Activated CD4-positive, alpha-beta T cell treated with anti-CD3 and anti-CD28 coated beads, Interleukin-2, amount 10 ng/mL, durations not matched to agents 7 days and 5 days (primary cell): ENCODE results near the gene RAB33A. TPM values are rescaled to one million over a fixed set of nuclear protein-coding genes. Genes with fewer than 3 reads are reported as not detected.
"Not testable (repeated sequence)": the region's sequence is repeated elsewhere in the genome, so short reads cannot be mapped to it uniquely, and the experiment has no call there.

Source experiments
- CTCF ChIA-PET: fragments of 350-600 bp; sonication (Branson Sonifier 250); formaldehyde crosslinking; loops from one replicate; lab custom pipeline; 2021; ENCODE audit warnings: antibody characterized with exemption; lab: Charles Lee
- POLR2A ChIA-PET: fragments of 350-600 bp; sonication (Branson Sonifier 250); formaldehyde crosslinking; loops from one replicate; lab custom pipeline; 2021; ENCODE audit warnings: antibody characterized with exemption; lab: Charles Lee
- DNase-seq: peaks from one replicate; pipeline ENCODE4 v3.0.0-alpha.2; 2020
- H3K27ac Mint-ChIP-seq: one replicate; pipeline ENCODE4 v1.8.0; 2021; ENCODE audit warnings: mild to moderate bottlenecking, moderate library complexity, mixed read lengths
- H3K27me3 Mint-ChIP-seq: one replicate; pipeline ENCODE4 v1.8.0; 2021; ENCODE audit warnings: mixed read lengths
- H3K36me3 Mint-ChIP-seq: one replicate; pipeline ENCODE4 v1.8.0; 2021; ENCODE audit warnings: low read depth, mixed read lengths
- H3K4me1 Mint-ChIP-seq: one replicate; pipeline ENCODE4 v1.8.0; 2021; ENCODE audit warnings: mixed read lengths
- H3K4me3 Mint-ChIP-seq: one replicate; pipeline ENCODE4 v1.8.0; 2021; ENCODE audit warnings: mild to moderate bottlenecking, moderate library complexity, mixed read lengths
- H3K9me3 Mint-ChIP-seq: one replicate; pipeline ENCODE4 v1.8.0; 2021; ENCODE audit warnings: mixed read lengths
- total RNA-seq, 2 experiments: library from RNA; stranded (reverse); gene quantifications; one replicate each; pipeline ENCODE4 v1.2.3, GENCODE V29; 2021

Gene RAB33A
- total RNA-seq, 2 experiments from 2014 or later: 20.8 to 21.2 TPM

DNA sequence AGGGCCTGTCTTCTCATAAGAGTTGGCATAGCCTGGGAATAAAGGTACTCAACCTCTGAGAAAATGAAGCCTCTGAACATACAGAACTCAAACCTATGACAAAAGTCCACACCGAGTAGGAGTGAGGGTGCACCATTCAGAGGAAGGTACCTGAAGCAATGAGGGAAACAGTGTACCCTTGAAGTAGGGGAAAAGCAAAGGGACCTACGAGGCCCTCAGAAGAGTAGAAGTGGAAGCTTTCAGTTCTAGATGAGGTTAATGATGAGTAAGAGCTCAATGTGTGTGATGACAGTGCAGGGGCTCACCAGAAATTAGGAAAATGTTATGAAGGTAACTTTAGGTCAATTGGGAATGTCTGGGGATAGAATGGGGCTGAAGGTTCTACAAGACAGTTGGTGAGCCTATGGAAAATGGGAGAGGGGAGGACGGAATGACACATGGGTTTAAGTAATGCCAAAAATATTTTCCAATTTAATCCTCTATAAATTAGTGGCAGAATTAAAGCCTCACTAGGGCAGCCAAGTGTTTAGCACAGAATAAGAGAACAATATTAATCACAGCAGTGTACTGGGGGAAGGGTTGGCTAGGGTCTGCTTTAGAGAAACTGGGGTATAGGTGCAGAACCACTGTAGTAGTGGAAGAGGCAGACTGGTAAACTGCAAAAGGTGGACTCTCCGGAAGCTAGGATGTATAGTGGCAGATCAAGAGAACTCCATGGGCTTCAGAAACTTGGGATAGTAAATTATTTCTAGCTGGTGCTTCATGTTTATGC is 39.8 kb downstream of the RAB33A start:
- POLR2A ChIA-PET: no interaction called here
- Mint-ChIP-seq H3K27me3 (no peaks in the 10 kb centered on the region), H3K4me3 (no peak overlapping the region), H3K4me1 (peaks cover 17% of the 10 kb centered on the region), H3K9me3 (no peaks in the 10 kb centered on the region), H3K36me3 (peaks cover 31% of the 10 kb centered on the region), H3K27ac (no peak overlapping the region)
- CTCF ChIA-PET: interaction anchor here (0.7 to 2.3 kb wide), 4 partner anchors 9 to 41 kb away, joined by 3 to 5 read pairs (median 3); no protein-coding TSS in a partner anchor
- DNase-seq: no peak

DNA sequence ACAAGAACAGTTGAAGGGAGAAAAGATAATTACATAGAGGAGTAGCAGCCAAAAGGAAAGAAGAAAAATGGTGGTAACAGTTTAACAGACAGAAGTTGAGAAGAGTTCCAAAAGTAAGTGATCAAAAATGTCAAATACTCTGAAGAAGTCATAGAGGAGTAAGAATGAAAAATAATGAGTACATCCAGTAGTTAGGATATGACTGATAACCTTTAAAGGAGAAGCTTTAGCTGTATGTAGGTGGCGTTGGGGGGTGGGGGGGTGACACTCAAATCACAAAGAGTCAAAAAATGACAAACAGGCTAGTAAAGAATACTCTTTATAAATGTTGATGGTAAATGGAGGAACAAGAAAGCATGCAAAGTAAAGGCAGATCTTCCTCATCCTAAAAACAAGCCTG is 40.6 kb downstream of the RAB33A start:
- DNase-seq: no peak
- peaks cover 17% of the 10 kb centered on the region for H3K4me1 Mint-ChIP-seq
- no peaks in the 10 kb centered on the region for H3K27me3 Mint-ChIP-seq
- POLR2A ChIA-PET: no interaction called here
- no peak overlapping the region for H3K27ac Mint-ChIP-seq
- no peaks in the 10 kb centered on the region for H3K9me3 Mint-ChIP-seq
- H3K36me3 Mint-ChIP-seq: peaks cover 36% of the 10 kb centered on the region
- no peak overlapping the region for H3K4me3 Mint-ChIP-seq
- CTCF ChIA-PET: interaction anchor here (0.7 to 2.3 kb wide), 3 partner anchors 8 to 42 kb away, joined by 3 to 5 read pairs (median 3); no protein-coding TSS in a partner anchor

DNA sequence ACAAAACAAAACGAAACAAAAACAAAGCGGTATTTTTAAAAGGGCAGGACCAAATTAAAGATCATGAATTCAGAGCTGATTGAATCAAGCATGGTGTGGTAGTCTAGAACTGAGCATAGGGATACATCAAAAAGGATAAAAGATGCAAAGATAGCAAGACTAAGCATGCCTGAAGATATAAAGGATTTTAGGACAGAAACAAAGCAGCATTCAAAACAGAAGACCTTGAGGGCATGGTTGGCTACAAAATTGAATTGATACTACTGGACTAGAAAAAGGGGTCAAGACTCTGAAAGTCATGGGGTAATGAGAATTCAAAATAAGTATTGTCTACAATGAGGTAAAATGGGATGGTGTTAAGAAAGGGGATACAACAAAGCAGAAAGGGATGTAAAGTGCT is 41.6 kb downstream of the RAB33A start:
- H3K36me3 Mint-ChIP-seq: peaks cover 36% of the 10 kb centered on the region
- POLR2A ChIA-PET: no interaction called here
- no peak overlapping the region for H3K27ac Mint-ChIP-seq
- no peaks in the 10 kb centered on the region for H3K27me3 Mint-ChIP-seq
- CTCF ChIA-PET: no interaction called here
- no peak overlapping the region for H3K4me3 Mint-ChIP-seq
- H3K9me3 Mint-ChIP-seq: no peaks in the 10 kb centered on the region
- no peak for DNase-seq
- peaks cover 17% of the 10 kb centered on the region for H3K4me1 Mint-ChIP-seq

DNA sequence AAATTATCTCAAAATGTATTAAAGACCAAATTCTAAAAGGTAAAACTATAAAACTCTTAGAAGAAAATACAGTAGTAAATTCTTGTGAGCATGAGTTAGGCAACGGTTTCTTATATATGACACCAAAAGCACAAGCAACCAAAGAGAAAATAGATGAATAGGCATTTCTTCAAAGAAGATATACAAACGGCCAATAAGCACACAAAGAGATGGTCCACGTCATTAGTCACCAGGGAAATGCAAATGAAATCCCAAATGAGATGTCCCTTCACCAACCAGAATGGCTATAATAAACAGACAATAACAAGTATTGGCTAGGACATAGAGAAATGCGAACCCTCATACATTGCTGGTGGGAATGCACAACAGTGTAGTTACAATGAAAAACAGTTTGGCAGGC is 44.6 kb downstream of the RAB33A start:
- Mint-ChIP-seq H3K27me3 (no peaks in the 10 kb centered on the region), H3K4me1 (peaks cover 21% of the 10 kb centered on the region), H3K27ac (no peak overlapping the region), H3K9me3 (no peaks in the 10 kb centered on the region), H3K4me3 (no peak overlapping the region), H3K36me3 (peaks cover 33% of the 10 kb centered on the region)
- CTCF ChIA-PET: no interaction called here
- DNase-seq: no peak
- POLR2A ChIA-PET: no interaction called here

DNA sequence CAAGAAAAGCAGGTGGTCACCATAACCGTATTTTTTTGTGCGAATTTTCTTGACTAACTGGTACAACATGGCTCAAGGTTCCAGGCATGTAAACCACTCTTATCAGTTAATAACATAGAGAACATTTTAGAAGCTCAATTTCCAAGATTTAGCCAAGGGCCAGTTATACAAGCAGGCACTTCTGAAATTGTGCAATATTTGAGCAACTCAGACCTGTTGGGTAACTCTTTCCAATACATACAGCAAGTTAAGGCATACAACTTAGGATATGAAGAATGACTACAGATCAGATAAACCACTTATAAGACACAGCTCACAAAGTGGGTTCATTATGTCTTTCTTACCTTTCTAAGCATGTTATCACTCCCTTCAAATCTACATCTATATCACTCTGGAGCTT is 53.0 kb downstream of the RAB33A start:
- POLR2A ChIA-PET: no interaction called here
- no peak overlapping the region for H3K27ac Mint-ChIP-seq
- CTCF ChIA-PET: interaction anchor here (1.1 to 1.4 kb wide), 2 partner anchors 12 to 32 kb away, joined by 3 to 4 read pairs; no protein-coding TSS in a partner anchor
- H3K4me1 Mint-ChIP-seq: no peaks in the 10 kb centered on the region
- no peaks in the 10 kb centered on the region for H3K9me3 Mint-ChIP-seq
- peaks cover 11% of the 10 kb centered on the region for H3K36me3 Mint-ChIP-seq
- H3K4me3 Mint-ChIP-seq: no peak overlapping the region
- H3K27me3 Mint-ChIP-seq: no peaks in the 10 kb centered on the region
- no peak for DNase-seq

DNA sequence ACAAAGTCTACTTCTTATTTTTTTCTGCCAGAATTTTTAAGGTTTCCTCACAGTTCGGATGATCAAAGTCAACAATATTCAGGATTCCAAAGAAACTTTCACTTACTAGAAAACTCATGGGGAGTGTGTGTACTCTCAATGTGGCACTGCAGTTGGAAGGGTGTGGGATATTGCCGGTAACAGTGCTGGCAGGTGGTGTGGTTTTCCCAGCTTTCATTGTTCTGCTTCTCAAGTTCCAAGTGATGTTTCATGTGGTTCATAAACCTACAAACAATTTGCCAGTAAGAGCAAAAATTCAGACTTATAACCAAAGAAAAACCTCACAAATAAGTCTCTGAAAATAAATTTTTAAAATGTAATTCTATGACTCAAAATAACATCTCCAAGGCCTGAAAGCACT is 57.1 kb downstream of the RAB33A start:
- POLR2A ChIA-PET: no interaction called here
- H3K4me3 Mint-ChIP-seq: no peak overlapping the region
- no peaks in the 10 kb centered on the region for H3K4me1 Mint-ChIP-seq
- H3K27ac Mint-ChIP-seq: no peak overlapping the region
- CTCF ChIA-PET: no interaction called here
- DNase-seq: no peak
- no peaks in the 10 kb centered on the region for H3K27me3 Mint-ChIP-seq
- peaks cover 23% of the 10 kb centered on the region for H3K36me3 Mint-ChIP-seq
- H3K9me3 Mint-ChIP-seq: no peaks in the 10 kb centered on the region

DNA sequence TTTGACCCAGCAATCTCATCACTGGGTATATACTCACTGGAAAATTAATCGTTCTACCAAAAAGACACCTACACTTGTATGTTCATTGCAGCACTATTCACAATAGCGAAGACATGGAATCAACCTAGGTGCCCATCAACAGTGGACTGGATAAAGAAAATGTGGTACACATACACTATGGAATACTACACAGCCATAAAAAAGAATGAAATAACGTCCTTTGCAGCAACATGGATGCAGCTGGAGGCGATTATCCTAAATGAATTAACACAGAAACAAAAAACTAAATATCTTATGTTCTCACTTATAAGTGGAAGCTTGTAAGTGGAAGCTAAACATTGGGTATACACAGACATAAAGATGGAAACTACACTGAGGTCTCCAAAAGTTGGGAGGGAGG is 59.4 kb downstream of the RAB33A start:
- POLR2A ChIA-PET, CTCF ChIA-PET: not testable (repeated sequence)

More for the DNA sequence above, 59.4 kb downstream of the RAB33A start:
- not testable (repeated sequence) for H3K27ac Mint-ChIP-seq, DNase-seq, H3K27me3 Mint-ChIP-seq, H3K9me3 Mint-ChIP-seq, H3K4me3 Mint-ChIP-seq, H3K4me1 Mint-ChIP-seq
- peaks cover 24% of the 10 kb centered on the region for H3K36me3 Mint-ChIP-seq

Other genes with a start within 250 kb of the RAB33A start
- 1 to 10 TPM; 4.0 to 4.5 TPM for gene BCORL1, start 189.3 kb upstream of the RAB33A start, total RNA-seq
- 10 to 100 TPM; 46.0 to 49.5 TPM for gene ELF4, start 61.5 kb upstream of the RAB33A start, total RNA-seq
- gene AIFM1, start 6.1 kb upstream of the RAB33A start, total RNA-seq: 10 to 100 TPM; 32.3 to 40.3 TPM
- 1 to 10 TPM; 4.6 to 6.2 TPM for gene ZNF280C, start 96.9 kb downstream of the RAB33A start, total RNA-seq
- 10 to 100 TPM; 13.2 to 14.8 TPM for gene SLC25A14, start 168.0 kb downstream of the RAB33A start, total RNA-seq
- gene GPR119, start 213.7 kb downstream of the RAB33A start, total RNA-seq: not detected
- 10 to 100 TPM; 24.3 to 26.8 TPM for gene RBMX2, start 230.0 kb downstream of the RAB33A start, total RNA-seq